Nephron (organoid): ENCODE measurements around the gene RAET1E.

ENCODE experiments used
- H3K27ac Mint-ChIP-seq, 3 experiments: 2 replicates each; pipeline ENCODE4 v1.8.0; 2020; ENCODE audit warnings: mixed read lengths in 3 of 3, mild to moderate bottlenecking in 2 of 3, moderate library complexity in 1 of 3
- H3K27me3 Mint-ChIP-seq: 2 replicates; pipeline ENCODE4 v1.8.0; 2021; ENCODE audit warnings: low read depth, mild to moderate bottlenecking, moderate library complexity, mixed read lengths
- H3K36me3 Mint-ChIP-seq: 2 replicates; pipeline ENCODE4 v1.8.0; 2020; ENCODE audit warnings: low read depth, mixed read lengths
- H3K4me1 Mint-ChIP-seq: 2 replicates; pipeline ENCODE4 v1.8.0; 2020; ENCODE audit warnings: mixed read lengths
- H3K4me3 Mint-ChIP-seq, 3 experiments: 2 replicates each; pipeline ENCODE4 v1.8.0; 2020; ENCODE audit warnings: mild to moderate bottlenecking in 3 of 3, mixed read lengths in 3 of 3, moderate library complexity in 2 of 3
- H3K9me3 Mint-ChIP-seq: 2 replicates; pipeline ENCODE4 v1.8.0; 2020; ENCODE audit warnings: mixed read lengths
- CTCF ChIP-seq, 3 experiments: fragments of 200-600 bp; sonication (generic); IDR thresholded peaks; one replicate each; pipeline ENCODE4 v1.5.0; 2021; ENCODE audit warnings: antibody characterized with exemption in 3 of 3; ENCODE audit not compliant: unreplicated experiment in 3 of 3

Gene RAET1E

DNA sequence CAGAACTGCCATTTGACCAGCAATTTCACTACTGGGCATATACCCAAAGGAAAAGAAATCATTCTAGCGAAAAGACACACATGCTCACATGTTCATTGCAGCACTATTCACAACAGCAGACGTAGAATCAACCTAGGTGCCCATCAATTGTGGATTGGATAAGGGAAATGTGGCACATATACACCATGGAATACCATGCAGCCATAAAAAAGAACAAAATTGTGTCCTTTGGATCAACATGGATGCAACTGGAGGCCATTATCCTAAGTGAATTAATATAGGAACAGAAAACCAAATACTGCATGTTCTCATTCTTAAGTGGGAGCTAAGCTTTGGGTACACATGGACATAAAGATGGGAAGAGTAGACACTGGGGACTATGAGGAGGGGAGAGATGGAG, 16.1 kb downstream of the RAET1E start:
- no peaks in the 10 kb centered on the region for H3K36me3 Mint-ChIP-seq
- H3K9me3 Mint-ChIP-seq = no peaks in the 10 kb centered on the region
- peaks cover 51% of the 10 kb centered on the region for H3K27me3 Mint-ChIP-seq
- no peaks in the 10 kb centered on the region for H3K4me1 Mint-ChIP-seq
- H3K4me3 Mint-ChIP-seq = no peak overlapping the region
- H3K27ac Mint-ChIP-seq = no peak overlapping the region
- TF ChIP-seq CTCF (IDR thresholded peaks at IDR 0.05; ENCODE audit: unreplicated experiment in 3 of 3) = no peak

- Mint-ChIP-seq H3K4me1 (no peaks in the 10 kb centered on the region), H3K9me3 (no peaks in the 10 kb centered on the region), H3K27me3 (peaks cover 51% of the 10 kb centered on the region), H3K4me3 (no peak overlapping the region), H3K36me3 (no peaks in the 10 kb centered on the region), H3K27ac (no peak overlapping the region)
- no peak for TF ChIP-seq CTCF (IDR thresholded peaks at IDR 0.05; ENCODE audit: unreplicated experiment in 3 of 3)
Observed at GRCh38 chr6:149881066-149881766, 16.7 kb downstream of the RAET1E start.

DNA sequence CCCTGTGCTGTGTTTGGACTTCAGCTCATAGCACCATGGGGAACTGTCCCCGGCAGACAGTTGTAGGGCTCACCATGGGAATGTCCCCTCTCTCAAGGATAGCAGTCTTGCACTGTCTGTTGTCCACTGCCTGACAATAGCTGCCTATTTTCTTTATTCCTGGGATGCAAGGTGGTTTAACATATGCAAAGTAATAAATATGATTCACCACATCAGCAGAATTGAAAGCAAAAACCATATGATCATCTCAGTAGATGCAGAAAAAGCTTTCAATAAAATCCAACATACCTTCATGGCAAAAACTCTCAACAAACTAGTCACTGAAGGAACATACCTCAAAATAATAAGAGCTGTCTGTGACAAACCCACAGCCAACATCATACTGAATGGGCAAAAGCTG, 20.3 kb downstream of the RAET1E start:
- no peak for TF ChIP-seq CTCF (IDR thresholded peaks at IDR 0.05; ENCODE audit: unreplicated experiment in 3 of 3)
- Mint-ChIP-seq H3K4me3 (no peak overlapping the region), H3K27ac (no peak overlapping the region), H3K36me3 (no peaks in the 10 kb centered on the region), H3K9me3 (peaks cover 9% of the 10 kb centered on the region), H3K27me3 (peaks cover 46% of the 10 kb centered on the region), H3K4me1 (no peaks in the 10 kb centered on the region)

DNA sequence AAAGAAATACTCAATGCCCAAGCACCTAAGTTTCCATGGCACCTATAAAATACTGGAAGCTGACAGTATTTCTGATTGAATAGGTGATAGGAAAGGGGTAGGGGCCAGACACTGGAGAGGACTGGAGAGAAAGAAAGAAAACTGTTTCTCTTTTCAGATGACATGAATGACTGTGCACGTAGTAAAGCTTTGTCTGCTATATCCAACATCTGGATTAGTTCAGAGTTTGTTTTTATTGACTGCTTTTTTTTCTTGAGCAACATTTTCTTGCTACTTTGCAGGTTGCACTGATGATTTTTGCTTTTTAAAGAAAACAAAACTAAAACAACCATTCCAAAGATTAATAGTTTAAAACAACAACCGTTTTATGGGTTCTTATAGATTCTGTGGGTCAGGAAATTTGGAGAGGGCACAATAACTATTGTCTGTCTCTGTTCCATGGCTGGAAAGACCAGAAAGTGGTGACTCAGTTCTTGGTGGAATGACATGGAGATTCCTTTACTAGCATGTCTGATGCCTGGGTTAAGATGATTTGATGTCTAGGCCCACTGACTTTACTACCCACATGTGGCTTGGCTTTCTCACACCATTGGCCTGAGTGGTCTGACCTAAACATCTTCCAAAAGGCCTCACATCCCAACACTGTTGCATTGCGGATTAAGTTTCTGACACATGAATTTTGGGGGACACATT, 21.5 kb downstream of the RAET1E start:
- Mint-ChIP-seq H3K4me1 (no peaks in the 10 kb centered on the region), H3K9me3 (peaks cover 17% of the 10 kb centered on the region), H3K27ac (no peak overlapping the region), H3K27me3 (peaks cover 46% of the 10 kb centered on the region), H3K4me3 (no peak overlapping the region), H3K36me3 (no peaks in the 10 kb centered on the region)
- no peak for TF ChIP-seq CTCF (IDR thresholded peaks at IDR 0.05; ENCODE audit: unreplicated experiment in 3 of 3)

- no peak for TF ChIP-seq CTCF (IDR thresholded peaks at IDR 0.05; ENCODE audit: unreplicated experiment in 3 of 3)
- Mint-ChIP-seq H3K36me3 (no peaks in the 10 kb centered on the region), H3K27ac (no peak overlapping the region), H3K4me1 (no peaks in the 10 kb centered on the region), H3K4me3 (no peak overlapping the region), H3K9me3 (peaks cover 17% of the 10 kb centered on the region), H3K27me3 (peaks cover 21% of the 10 kb centered on the region)
Observed at GRCh38 chr6:149872233-149872632, 25.7 kb downstream of the RAET1E start.

DNA sequence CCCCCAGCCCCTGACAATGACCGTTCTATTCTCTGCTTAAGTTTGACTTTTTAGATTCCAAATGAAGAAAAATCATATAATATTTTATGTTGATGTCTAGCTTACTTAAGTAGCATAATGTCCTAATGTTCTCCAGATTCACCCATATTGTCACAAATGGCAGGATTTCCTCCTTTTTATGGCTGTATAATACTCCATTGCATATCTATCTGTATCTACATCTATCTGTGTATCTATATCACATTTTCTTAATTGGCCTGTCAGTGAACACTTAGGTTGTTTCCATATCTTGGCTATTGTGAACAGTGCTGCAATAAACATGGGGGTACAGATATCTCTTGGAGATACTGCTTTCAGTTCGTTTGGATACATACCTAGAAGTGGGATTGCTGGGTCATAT, 26.7 kb downstream of the RAET1E start:
- H3K27ac Mint-ChIP-seq = no peak overlapping the region
- peaks cover 17% of the 10 kb centered on the region for H3K9me3 Mint-ChIP-seq
- H3K27me3 Mint-ChIP-seq = peaks cover 24% of the 10 kb centered on the region
- H3K4me3 Mint-ChIP-seq = no peak overlapping the region
- TF ChIP-seq CTCF (IDR thresholded peaks at IDR 0.05; ENCODE audit: unreplicated experiment in 3 of 3) = no peak
- H3K36me3 Mint-ChIP-seq = no peaks in the 10 kb centered on the region
- H3K4me1 Mint-ChIP-seq = no peaks in the 10 kb centered on the region
